ENCODE data around the gene ODF2. TPM values are rescaled to one million over a fixed set of nuclear protein-coding genes. Genes with fewer than 3 reads are reported as not detected.
A peak's percentile ranks its signal among the peaks of the same experiment; 100 is the strongest.

The ODF2 gene
- total and polyA plus RNA-seq, 10 of the 15 experiments (the other 5 are each of a cell fraction or from before 2014, with no cell fraction given), result 8.7 to 65.1 (median 38.5) TPM

GRCh38 chr9:128420651-128421481, 34.9 kb upstream of the ODF2 start, which contains the start of gene CERCAM:
CERCAM (plus strand) TSS chr9:128420857; CDS start chr9:128420878, 21 bp downstream.
- Histone ChIP-seq H3K27me3 (replicated peaks in 1 of 2; ENCODE audit: control insufficient read depth in 2 of 2, insufficient read depth in 2 of 2, low read length in 1 of 2) (peaks cover 7 to 9% of the 10 kb centered on the region in 2 experiments), H3K4me1 (ENCODE audit: control insufficient read depth, insufficient read depth, low read length) (peaks cover 10% of the 10 kb centered on the region), H3K27ac (ENCODE audit: control insufficient read depth, insufficient read depth) (no peak within 1 kb of the TSS), H3K9ac (ENCODE audit: control insufficient read depth, insufficient read depth, low read length) (peak within 1 kb of the TSS; percentile 22; the same call in 1 of the 2 replicates), H3K9me3 (replicated peaks; ENCODE audit: control insufficient read depth, insufficient read depth, low read length) (no peaks in the 10 kb centered on the region), H3K36me3 (ENCODE audit: control insufficient read depth in 2 of 2, insufficient read depth in 2 of 2, low read length in 1 of 2) (no peaks in the 10 kb centered on the region), H3K4me2 (ENCODE audit: control insufficient read depth, insufficient read depth) (peak within 1 kb of the TSS; percentile 98), H3K79me2 (ENCODE audit: control insufficient read depth, insufficient read depth, low read length) (no peaks in the 10 kb centered on the region), H3K4me3 (peak within 1 kb of the TSS; percentile 93), H2AFZ (ENCODE audit: control insufficient read depth, low read depth, low read length) (peak within 1 kb of the TSS; percentile 92), H4K20me1 (ENCODE audit: control insufficient read depth, insufficient read depth) (no peaks in the 10 kb centered on the region; the same call in 1 of the 2 replicates)
- intact Hi-C loops (cut with micrococcal nuclease; ENCODE audit: unreplicated experiment), result no loop called here
- in situ Hi-C loops (cut with MboI), result no loop called here
- DNase-seq (ENCODE audit: low read depth, low spot score) (no peak), ATAC-seq (peak; percentile 92), FAIRE-seq (no peak)
- ChIA-PET SMC1A (ENCODE audit: uncharacterized antibody, unreplicated experiment) (interaction anchor here (1.0 to 1.1 kb wide), 2 partner anchors 124 to 189 kb away, joined by 3 to 5 read pairs; no protein-coding TSS in a partner anchor), POLR2A (interaction anchor here (0.6 to 2.6 kb wide), 8 partner anchors 22 to 238 kb away, joined by 3 to 9 read pairs (median 4); partner anchors contain the start of genes GLE1, SPTAN1 and URM1), CTCF (interaction anchor here (0.8 to 3.5 kb wide), 20 partner anchors 10 to 397 kb away, joined by 3 to 26 read pairs (median 4); partner anchors contain the start of genes ENDOG, ODF2, URM1 and ZDHHC12), RAD21 (ENCODE audit: unreplicated experiment) (interaction anchor here (0.7 to 2.8 kb wide), 8 partner anchors 11 to 129 kb away, joined by 3 to 11 read pairs (median 4); partner anchors contain the start of gene URM1)
- TF ChIP-seq USF1 (IDR thresholded peaks at IDR 0.05; ENCODE audit: borderline replicate concordance, extremely low read length, insufficient read depth, low read depth, low read length) (no peak), MEF2B (IDR thresholded peaks at IDR 0.05; ENCODE audit: partially characterized antibody, poor library complexity, severe bottlenecking) (peak; percentile 16), NBN (IDR thresholded peaks at IDR 0.05) (peak; percentile 25; the same call in 1 of the 2 replicates), MXI1 (IDR thresholded peaks at IDR 0.05; ENCODE audit: low read depth, low read length) (0 out of 2 replicates have a peak, but pooled peaks have one; percentile 19), BCLAF1 (IDR thresholded peaks at IDR 0.05) (no peak), SIN3A (IDR thresholded peaks at IDR 0.05; ENCODE audit: low read depth, low read length) (0 out of 2 replicates have a peak, but pooled peaks have one; percentile 21), POLR2A (IDR thresholded peaks at IDR 0.05; ENCODE audit: low read depth, low read length) (0 out of 2 replicates have a peak, but pooled peaks have one; percentile 35), BHLHE40 (IDR thresholded peaks at IDR 0.05; ENCODE audit: borderline replicate concordance in 1 of 2, low read depth in 2 of 2, low read length in 1 of 2) (0 out of 4 replicates have a peak, but pooled peaks of 1 of the 2 experiments have one; percentile 4), BACH1 (IDR thresholded peaks at IDR 0.05; ENCODE audit: borderline replicate concordance) (0 out of 2 replicates have a peak, but pooled peaks have one; percentile 40), STAT1 (conservative IDR thresholded peaks at IDR 0.05) (no peak)
- TF ChIP-seq, protein P1, sequence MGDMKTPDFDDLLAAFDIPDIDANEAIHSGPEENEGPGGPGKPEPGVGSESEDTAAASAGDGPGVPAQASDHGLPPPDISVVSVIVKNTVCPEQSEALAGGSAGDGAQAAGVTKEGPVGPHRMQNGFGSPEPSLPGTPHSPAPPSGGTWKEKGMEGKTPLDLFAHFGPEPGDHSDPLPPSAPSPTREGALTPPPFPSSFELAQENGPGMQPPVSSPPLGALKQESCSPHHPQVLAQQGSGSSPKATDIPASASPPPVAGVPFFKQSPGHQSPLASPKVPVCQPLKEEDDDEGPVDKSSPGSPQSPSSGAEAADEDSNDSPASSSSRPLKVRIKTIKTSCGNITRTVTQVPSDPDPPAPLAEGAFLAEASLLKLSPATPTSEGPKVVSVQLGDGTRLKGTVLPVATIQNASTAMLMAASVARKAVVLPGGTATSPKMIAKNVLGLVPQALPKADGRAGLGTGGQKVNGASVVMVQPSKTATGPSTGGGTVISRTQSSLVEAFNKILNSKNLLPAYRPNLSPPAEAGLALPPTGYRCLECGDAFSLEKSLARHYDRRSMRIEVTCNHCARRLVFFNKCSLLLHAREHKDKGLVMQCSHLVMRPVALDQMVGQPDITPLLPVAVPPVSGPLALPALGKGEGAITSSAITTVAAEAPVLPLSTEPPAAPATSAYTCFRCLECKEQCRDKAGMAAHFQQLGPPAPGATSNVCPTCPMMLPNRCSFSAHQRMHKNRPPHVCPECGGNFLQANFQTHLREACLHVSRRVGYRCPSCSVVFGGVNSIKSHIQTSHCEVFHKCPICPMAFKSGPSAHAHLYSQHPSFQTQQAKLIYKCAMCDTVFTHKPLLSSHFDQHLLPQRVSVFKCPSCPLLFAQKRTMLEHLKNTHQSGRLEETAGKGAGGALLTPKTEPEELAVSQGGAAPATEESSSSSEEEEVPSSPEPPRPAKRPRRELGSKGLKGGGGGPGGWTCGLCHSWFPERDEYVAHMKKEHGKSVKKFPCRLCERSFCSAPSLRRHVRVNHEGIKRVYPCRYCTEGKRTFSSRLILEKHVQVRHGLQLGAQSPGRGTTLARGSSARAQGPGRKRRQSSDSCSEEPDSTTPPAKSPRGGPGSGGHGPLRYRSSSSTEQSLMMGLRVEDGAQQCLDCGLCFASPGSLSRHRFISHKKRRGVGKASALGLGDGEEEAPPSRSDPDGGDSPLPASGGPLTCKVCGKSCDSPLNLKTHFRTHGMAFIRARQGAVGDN (IDR thresholded peaks at IDR 0.05), result no peak; the same call in 1 of the 2 replicates
- WGBS (ENCODE audit: insufficient coverage, insufficient replicate concordance, low lambda C conversion rate, missing lambda C conversion rate), result 1% methylated on average over 44 of the region's 59 CpGs
- no TSS peak for BruUV-seq (replicated peaks)
